Measurements from ENCODE around the gene ARHGEF2. TPM values are rescaled to one million over a fixed set of nuclear protein-coding genes. Genes with fewer than 3 reads are reported as not detected.

The ARHGEF2 gene
- total RNA-seq, result 183 and 207 TPM in 2 replicates

GRCh38 chr1:155978325-155978972 lies at the start of gene ARHGEF2:
Gene ARHGEF2, minus strand, starts transcription at chr1:155978547. Its CDS starts 120 bp downstream, at chr1:155978427.

DNA sequence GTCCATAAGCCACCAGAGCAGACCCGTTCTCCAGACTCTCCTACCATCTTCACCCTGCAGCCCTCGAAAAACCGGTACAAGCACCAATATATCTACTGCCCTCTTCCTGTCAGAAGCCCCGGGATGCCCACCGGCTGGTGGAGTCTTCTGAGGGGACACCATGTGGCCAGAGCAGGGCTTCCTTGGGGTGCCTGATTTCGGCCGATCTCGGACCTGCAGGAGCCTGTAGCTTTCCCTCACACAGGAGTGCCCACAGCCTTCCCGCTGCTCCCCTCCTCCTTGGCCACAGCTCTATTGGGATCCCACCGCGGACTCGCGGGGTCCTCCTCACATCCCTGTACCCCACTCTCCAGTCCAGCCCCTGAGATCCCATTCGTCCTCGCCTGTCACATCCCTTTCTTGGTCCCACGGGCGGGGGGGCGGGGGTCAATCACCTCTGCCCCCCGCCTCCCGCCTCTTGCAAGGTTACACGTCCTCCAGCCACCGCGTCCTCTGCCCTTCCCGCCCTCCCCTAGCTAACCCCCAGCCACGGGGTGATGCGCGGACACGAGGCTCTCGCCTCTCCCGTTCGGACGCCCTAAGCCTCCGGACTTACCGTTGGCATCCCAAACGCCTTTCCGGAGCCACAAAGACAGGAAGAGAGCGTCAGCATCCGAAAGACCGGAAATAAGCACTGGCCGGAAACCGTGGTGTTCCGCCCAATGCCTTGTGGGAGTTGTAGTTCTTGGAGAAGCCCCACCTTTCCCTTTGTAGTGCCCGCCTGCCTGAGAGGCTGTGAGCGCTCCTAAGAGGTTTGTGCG lies 42.1 kb upstream of the ARHGEF2 start, which contains the start of gene SSR2:
Gene SSR2, minus strand, starts transcription at position 659 of the 800 bp plus-strand sequence. CDS start 784 bp downstream, outside the sequence.

GRCh38 chr1:155940993-155941844 lies 37.1 kb downstream of the ARHGEF2 start, which contains the start of gene RXFP4:
Gene RXFP4, plus strand, starts transcription at chr1:155941638. Its CDS starts 72 bp downstream, at chr1:155941710.

GRCh38 chr1:155934097-155934935 lies 44.0 kb downstream of the ARHGEF2 start, which contains the start of gene KHDC4:
Gene KHDC4, minus strand, starts transcription at chr1:155934413. Its CDS starts 40 bp downstream, at chr1:155934373.

GRCh38 chr1:155911156-155912055 lies 66.9 kb downstream of the ARHGEF2 start, which contains the start of gene RIT1:
Gene RIT1, minus strand, starts transcription at chr1:155911349. Its CDS starts 588 bp downstream, at chr1:155910761.

Other genes with a start within 250 kb of the ARHGEF2 start
- 33.2 and 33.8 TPM in 2 replicates for gene GON4L, start 121.3 kb downstream of the ARHGEF2 start, total RNA-seq
- gene SYT11, start 119.0 kb downstream of the ARHGEF2 start, total RNA-seq, result 40.4 and 46.0 TPM in 2 replicates
- 40.2 and 53.9 TPM in 2 replicates for gene RIT1, start 67.2 kb downstream of the ARHGEF2 start, total RNA-seq
- gene KHDC4, start 44.1 kb downstream of the ARHGEF2 start, total RNA-seq, result 35.7 and 36.5 TPM in 2 replicates
- gene RXFP4, start 36.9 kb downstream of the ARHGEF2 start, total RNA-seq, result 0.11 and 0.12 TPM in 2 replicates
- 628 and 681 TPM in 2 replicates for gene SSR2, start 42.4 kb upstream of the ARHGEF2 start, total RNA-seq
- gene UBQLN4, start 75.3 kb upstream of the ARHGEF2 start, total RNA-seq, result 12.8 and 14.7 TPM in 2 replicates
- 35.0 and 40.1 TPM in 2 replicates for gene LAMTOR2, start 76.2 kb upstream of the ARHGEF2 start, total RNA-seq
- gene RAB25, start 82.6 kb upstream of the ARHGEF2 start, total RNA-seq, result not detected in 2 replicates
- gene MEX3A, start 103.9 kb upstream of the ARHGEF2 start, total RNA-seq, result 0.89 and 1.7 TPM in 2 replicates
- gene LMNA, start 136.2 kb upstream of the ARHGEF2 start, total RNA-seq, result 1,149 and 1,765 TPM in 2 replicates
- 0.66 and 1.2 TPM in 2 replicates for gene SEMA4A, start 175.0 kb upstream of the ARHGEF2 start, total RNA-seq
- gene SLC25A44, start 215.6 kb upstream of the ARHGEF2 start, total RNA-seq, result 7.6 and 11.2 TPM in 2 replicates
- gene PMF1, start 234.5 kb upstream of the ARHGEF2 start, total RNA-seq, result 28.9 and 45.6 TPM in 2 replicates

Data from uterine smooth muscle cell (primary cell).